Progenitor cell of endocrine pancreas (in vitro differentiated cells): Measurements from ENCODE around the gene VIPR2. TPM values are rescaled to one million over a fixed set of nuclear protein-coding genes. Genes with fewer than 3 reads are reported as not detected.

ENCODE experiments used
- DNase-seq: peaks from one replicate; pipeline ENCODE4 v3.0.0; 2021; ENCODE audit warnings: low spot score; ENCODE audit not compliant: unreplicated experiment
- H3K27ac Mint-ChIP-seq: 2 replicates; pipeline ENCODE4 v1.8.0; 2021; ENCODE audit warnings: mild to moderate bottlenecking, moderate library complexity, mixed read lengths
- H3K27me3 Mint-ChIP-seq: 2 replicates; pipeline ENCODE4 v1.8.0; 2021; ENCODE audit warnings: mixed read lengths
- H3K36me3 Mint-ChIP-seq: 2 replicates; pipeline ENCODE4 v1.8.0; 2022; ENCODE audit warnings: mixed read lengths; ENCODE audit not compliant: insufficient read depth
- H3K4me1 Mint-ChIP-seq: 2 replicates; pipeline ENCODE4 v1.8.0; 2021; ENCODE audit warnings: low read depth, mixed read lengths
- H3K4me3 Mint-ChIP-seq: 2 replicates; pipeline ENCODE4 v1.8.0; 2021; ENCODE audit warnings: low read depth, mild to moderate bottlenecking, moderate library complexity, mixed read lengths
- H3K9me3 Mint-ChIP-seq: 2 replicates; pipeline ENCODE4 v1.8.0; 2021; ENCODE audit warnings: low read depth, mixed read lengths
- CTCF ChIP-seq: fragments of 200-600 bp; sonication (generic); IDR thresholded peaks from one replicate; pipeline ENCODE4 v1.5.0; 2021; ENCODE audit warnings: antibody characterized with exemption, mild to moderate bottlenecking; ENCODE audit not compliant: unreplicated experiment
- total RNA-seq: library from RNA; stranded (reverse); gene quantifications from 2 replicates; pipeline ENCODE4 v1.2.1, GENCODE V29; 2021

The VIPR2 gene
- total RNA-seq, 1 donor from 2014 or later: 0.36 TPM

GRCh38 chr7:159078911-159079270 lies 65.8 kb downstream of the VIPR2 start:
- DNase-seq: no peak
- Mint-ChIP-seq H3K36me3 (no peaks in the 10 kb centered on the region), H3K27me3 (peaks cover under 1% of the 10 kb centered on the region), H3K9me3 (no peaks in the 10 kb centered on the region), H3K27ac (no peak overlapping the region), H3K4me3 (no peak overlapping the region), H3K4me1 (no peaks in the 10 kb centered on the region)
- no peak for TF ChIP-seq CTCF

GRCh38 chr7:159078193-159078910 lies 66.3 kb downstream of the VIPR2 start:
- no peak for DNase-seq
- no peaks in the 10 kb centered on the region for H3K36me3 Mint-ChIP-seq
- H3K4me1 Mint-ChIP-seq: no peaks in the 10 kb centered on the region
- no peak overlapping the region for H3K4me3 Mint-ChIP-seq
- H3K9me3 Mint-ChIP-seq: no peaks in the 10 kb centered on the region
- no peak overlapping the region for H3K27ac Mint-ChIP-seq
- no peak for TF ChIP-seq CTCF
- H3K27me3 Mint-ChIP-seq: no peaks in the 10 kb centered on the region

- no peak overlapping the region for H3K4me3 Mint-ChIP-seq
- DNase-seq: no peak
- H3K4me1 Mint-ChIP-seq: no peaks in the 10 kb centered on the region
- no peaks in the 10 kb centered on the region for H3K27me3 Mint-ChIP-seq
- H3K27ac Mint-ChIP-seq: no peak overlapping the region
- no peak for TF ChIP-seq CTCF
- no peaks in the 10 kb centered on the region for H3K36me3 Mint-ChIP-seq
- H3K9me3 Mint-ChIP-seq: no peaks in the 10 kb centered on the region
These were observed 68.3 kb downstream of the VIPR2 start for GRCh38 chr7:159076333-159076732.

- Mint-ChIP-seq H3K27ac (no peak overlapping the region), H3K27me3 (no peaks in the 10 kb centered on the region), H3K36me3 (no peaks in the 10 kb centered on the region), H3K4me3 (no peak overlapping the region), H3K9me3 (no peaks in the 10 kb centered on the region), H3K4me1 (no peaks in the 10 kb centered on the region)
- DNase-seq: no peak
- no peak for TF ChIP-seq CTCF
These were observed 69.0 kb downstream of the VIPR2 start for GRCh38 chr7:159075563-159076238.

- Mint-ChIP-seq H3K4me3 (no peak overlapping the region), H3K36me3 (no peaks in the 10 kb centered on the region), H3K27ac (no peak overlapping the region), H3K9me3 (no peaks in the 10 kb centered on the region), H3K4me1 (no peaks in the 10 kb centered on the region), H3K27me3 (peaks cover 3% of the 10 kb centered on the region)
- no peak for TF ChIP-seq CTCF
- DNase-seq: no peak
These were observed 73.4 kb downstream of the VIPR2 start for GRCh38 chr7:159071260-159071659.
